ENCODE measurements around the gene NRG3.
"Not testable (repeated sequence)": the region's sequence is repeated elsewhere in the genome, so short reads cannot be mapped to it uniquely, and the experiment has no call there.

NRG3 gene

DNA sequence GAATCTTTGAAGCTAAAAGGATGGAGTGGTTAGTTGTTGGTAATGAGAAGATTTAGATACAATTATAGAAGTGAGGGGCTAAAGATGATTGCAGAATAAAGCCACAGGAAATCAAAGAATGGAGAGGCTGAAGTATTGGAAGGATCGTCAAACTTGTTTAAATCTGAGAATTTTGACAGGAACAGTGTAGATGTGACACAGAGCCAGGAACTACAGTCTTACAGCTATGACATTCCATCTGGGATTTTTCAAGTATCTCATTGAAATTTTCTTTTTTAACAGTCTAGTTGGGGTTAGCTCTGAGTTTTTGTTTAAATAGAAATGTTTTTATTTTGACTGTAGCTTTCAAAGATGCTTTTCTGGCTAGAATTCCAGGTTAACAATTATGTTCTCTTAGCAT lies 181.4 kb downstream of the NRG3 start:
- no peak for DNase-seq (ENCODE audit: low read depth, low spot score)
- H3K4me3 ChIP-seq (ENCODE audit: low read length) = no peak overlapping the region

DNA sequence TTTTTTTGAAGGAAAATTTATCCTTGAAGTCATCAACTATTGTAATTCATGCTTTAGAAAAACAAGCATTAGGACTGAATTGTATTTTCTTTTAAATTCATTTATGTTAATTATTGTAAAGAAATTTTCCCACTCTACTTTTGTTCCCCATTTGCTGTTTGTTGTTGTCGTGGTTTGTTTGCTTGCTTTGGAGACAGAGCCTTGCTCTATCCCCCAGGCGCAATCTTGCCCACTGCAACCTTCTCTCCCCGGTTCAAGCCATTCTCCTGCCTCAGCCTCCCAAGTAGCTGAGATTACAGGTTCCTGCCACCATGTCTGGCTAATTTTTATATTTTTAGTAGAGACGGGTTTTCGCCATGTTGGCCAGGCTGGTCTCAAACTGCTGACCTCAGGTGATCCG lies 192.2 kb downstream of the NRG3 start:
- H3K4me3 ChIP-seq (ENCODE audit: low read length); DNase-seq (ENCODE audit: low read depth, low spot score): not testable (repeated sequence)

DNA sequence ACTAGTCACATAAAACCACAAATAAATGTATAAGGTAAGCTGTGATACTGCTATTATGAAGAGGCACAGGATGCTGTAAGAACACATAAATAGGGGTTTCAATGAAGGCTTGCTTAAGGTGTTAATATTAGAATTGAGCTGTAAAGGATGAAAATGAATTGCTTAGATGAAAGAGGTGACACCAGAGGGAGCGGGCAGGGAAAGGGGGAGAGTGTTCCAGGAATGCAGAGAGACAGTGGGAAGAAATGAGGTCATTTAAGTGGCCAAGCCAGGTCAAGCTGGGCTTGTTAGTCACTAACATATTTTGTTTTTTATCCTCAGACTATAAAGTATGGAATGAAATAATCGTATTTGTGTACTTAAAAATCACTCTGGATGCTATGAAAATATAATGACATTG lies 193.5 kb downstream of the NRG3 start:
- DNase-seq (ENCODE audit: low read depth, low spot score) = no peak
- H3K4me3 ChIP-seq (ENCODE audit: low read length) = no peak overlapping the region

DNA sequence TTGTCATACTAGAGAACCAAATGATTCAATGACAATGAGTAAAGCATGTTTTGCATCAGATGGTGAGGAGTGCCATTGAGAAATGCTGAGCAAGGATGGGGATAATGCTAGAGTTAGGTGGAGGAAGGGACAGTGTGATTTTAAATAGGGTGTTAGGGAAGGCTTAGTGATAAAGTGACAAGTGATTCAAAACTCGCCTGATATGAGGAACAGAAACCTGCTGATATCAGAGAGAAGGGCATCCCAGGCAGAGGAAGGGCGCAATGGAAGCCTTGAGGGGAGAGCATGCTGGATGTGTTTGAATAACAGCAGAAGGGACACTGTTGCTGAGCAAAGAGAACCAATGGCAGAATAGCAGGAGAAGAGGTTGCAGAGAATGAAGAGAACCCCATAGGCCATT lies 196.2 kb downstream of the NRG3 start:
- no peak for DNase-seq (ENCODE audit: low read depth, low spot score)
- no peak overlapping the region for H3K4me3 ChIP-seq (ENCODE audit: low read length)

DNA sequence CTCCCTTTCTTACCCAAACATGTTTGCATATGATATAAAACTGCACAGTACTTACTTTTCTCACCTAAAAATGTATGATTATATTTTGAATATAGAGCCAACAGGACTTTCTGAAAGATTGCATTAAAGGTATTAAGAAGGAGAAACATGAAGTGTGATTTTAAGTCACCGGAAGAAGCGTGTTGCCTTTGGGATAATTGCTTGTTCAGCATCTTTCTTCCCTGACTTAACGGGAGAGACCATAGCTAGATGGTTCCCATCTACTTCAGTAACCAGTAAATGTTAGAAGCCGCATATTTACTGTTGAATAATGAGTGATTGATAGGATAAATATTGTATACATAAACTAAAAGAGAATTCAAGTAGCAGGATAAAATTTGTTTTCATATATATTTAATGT lies 197.1 kb downstream of the NRG3 start:
- DNase-seq (ENCODE audit: low read depth, low spot score) = no peak
- H3K4me3 ChIP-seq (ENCODE audit: low read length) = no peak overlapping the region

DNA sequence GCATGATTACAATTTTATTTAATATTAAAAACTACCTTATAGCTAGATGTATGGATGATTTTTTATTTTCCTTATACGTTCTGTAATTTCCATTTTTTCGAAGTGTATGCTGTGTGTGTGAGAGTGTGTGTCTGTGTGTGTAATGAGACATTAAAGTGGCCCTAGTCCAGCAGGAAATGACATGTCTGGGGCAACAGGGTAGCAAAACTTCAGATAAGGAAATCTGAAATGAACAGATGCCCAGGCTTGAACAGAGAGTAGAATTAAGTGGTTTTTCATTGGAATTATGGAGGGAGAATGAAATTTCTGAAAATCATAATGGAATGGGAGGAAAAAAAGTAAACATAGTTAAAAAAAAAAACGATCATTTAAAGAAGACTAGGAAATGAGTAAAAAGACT lies 200.6 kb downstream of the NRG3 start:
- no peak for DNase-seq (ENCODE audit: low read depth, low spot score)
- H3K4me3 ChIP-seq (ENCODE audit: low read length) = no peak overlapping the region

DNA sequence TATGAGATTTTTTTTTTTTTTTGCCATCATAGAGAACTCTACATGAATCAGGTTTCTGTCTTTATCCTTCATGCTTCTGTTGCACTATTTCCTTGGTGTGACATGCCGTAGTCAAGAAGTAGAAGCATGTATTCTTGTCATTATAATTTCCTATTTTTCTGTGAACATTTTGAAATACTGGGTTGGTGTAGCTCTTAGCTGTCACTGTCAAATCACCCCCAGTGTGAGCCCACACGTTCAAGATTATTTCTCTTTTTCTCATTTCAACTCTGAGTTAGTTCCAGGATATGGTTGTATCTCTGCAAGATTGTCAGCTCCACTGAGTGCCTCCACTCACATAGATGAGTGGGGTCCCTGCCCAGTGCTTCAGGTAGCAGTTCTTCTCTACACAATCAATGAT lies 209.5 kb downstream of the NRG3 start:
- no peak overlapping the region for H3K4me3 ChIP-seq (ENCODE audit: low read length)
- no peak for DNase-seq (ENCODE audit: low read depth, low spot score)

DNA sequence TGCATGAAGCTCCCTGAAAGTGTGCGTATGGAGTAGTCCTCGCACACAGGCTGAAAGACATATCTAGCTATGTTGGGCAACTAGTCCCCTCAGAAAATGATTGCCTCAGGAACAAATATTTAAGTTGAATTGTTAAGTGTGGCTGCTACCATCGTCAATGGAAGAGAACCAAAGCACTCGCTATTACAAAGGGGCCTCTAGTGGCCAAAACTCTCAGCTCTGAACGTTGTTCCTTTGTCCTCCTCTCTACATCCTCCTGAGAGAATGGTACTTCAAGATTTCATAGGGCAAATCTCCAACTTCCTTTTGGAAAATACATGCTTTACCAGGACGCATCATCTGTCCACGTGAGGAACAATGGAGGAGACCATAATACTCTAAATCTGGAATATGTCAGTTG lies 209.9 kb downstream of the NRG3 start:
- no peak overlapping the region for H3K4me3 ChIP-seq (ENCODE audit: low read length)
- no peak for DNase-seq (ENCODE audit: low read depth, low spot score)

DNA sequence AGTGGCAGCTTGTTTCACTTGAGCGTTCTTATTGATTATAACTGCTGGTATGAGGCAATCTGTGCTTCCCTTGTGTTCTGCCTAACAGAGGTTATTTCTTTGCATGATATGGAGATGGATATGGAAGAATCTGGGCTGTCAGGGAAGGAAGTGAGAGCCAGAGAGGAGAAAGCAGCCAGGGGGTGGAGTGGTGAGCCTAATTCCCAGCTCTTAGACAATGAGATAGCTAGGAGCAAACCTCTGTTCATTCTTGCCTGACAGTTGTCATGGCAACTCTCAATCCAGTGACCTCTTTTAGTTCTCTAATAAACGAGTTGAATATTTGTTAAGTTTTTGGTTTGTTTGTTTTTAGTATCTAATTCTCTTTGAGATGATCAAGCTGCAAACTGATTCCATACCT lies 214.3 kb downstream of the NRG3 start:
- DNase-seq (ENCODE audit: low read depth, low spot score) = no peak
- no peak overlapping the region for H3K4me3 ChIP-seq (ENCODE audit: low read length)

DNA sequence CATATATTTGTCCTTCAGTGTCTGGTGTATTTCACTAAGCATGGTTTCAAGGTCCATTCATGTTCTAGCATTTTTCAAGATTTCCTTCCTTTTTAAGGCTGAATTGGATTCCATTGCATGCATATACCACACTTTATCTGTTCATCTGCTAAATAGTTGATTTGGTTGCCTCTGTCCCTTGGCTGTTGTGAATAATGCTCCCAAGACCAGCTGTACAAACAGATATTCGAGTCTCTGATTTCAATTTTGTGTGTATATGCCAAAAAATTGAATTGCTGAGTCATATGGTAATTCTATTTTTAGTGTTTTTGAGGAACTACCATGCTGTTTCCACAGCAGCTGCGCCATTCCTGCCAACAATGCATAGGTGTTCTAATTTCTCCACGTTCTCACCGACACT lies 216.4 kb downstream of the NRG3 start:
- H3K4me3 ChIP-seq (ENCODE audit: low read length) = no peak overlapping the region
- DNase-seq (ENCODE audit: low read depth, low spot score) = no peak

DNA sequence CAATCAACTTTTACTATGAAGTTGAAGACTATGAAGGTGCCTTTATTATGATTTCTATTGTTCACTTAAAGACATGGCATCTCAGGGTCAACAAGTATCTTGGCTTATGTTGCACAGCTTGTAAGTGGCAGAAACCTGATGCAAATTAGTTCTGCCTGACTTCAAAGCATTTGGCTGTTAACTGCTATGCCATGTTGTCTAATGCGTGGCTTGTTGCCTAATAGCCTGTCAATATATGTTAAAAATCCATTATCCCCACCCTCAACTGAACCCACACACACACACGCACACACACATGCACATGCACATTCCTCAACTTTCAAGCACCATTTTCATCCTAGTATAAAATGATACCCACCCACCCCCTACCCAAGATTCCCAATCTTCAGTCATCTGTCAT lies 217.1 kb downstream of the NRG3 start:
- DNase-seq (ENCODE audit: low read depth, low spot score) = no peak
- H3K4me3 ChIP-seq (ENCODE audit: low read length) = no peak overlapping the region

DNA sequence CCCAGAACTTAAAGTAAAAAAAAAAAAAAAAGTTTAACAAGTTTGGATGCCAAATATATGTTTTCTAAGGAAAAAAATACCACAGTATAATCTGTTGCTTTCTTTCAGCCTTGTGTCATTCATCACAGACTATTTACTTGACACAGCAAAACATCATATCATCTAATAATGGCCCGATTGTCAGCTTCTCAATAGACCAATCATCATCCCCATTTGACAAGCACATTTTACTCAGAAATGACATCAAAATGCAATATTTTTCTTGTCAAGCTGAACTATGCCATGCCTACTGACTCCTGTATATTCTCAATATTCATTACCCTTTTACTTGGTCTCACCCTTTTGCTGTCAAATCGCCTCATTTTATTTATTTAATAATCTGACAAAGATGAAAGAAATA lies 249.7 kb downstream of the NRG3 start:
- DNase-seq (ENCODE audit: low read depth, low spot score) = no peak
- H3K4me3 ChIP-seq (ENCODE audit: low read length) = no peak overlapping the region

DNA sequence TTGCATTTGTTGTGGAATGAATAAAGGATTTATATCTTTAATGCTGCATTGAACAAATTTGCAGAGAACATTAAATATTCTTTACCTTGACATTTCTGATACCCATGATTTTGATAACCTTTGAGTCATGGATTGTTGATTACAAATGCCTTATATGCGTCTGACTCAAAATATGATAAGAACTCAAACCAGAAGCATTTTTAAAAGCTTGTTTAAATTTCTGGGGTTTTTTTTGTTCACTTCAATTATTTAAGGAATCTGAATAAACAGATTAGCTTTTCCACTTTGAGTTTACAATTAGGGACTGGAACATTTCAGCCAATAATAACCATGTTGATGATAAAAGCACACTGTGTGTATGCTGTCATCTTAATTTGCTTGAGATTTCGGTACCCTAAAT lies 253.5 kb downstream of the NRG3 start:
- H3K4me3 ChIP-seq (ENCODE audit: low read length) = no peak overlapping the region
- no peak for DNase-seq (ENCODE audit: low read depth, low spot score)

DNA sequence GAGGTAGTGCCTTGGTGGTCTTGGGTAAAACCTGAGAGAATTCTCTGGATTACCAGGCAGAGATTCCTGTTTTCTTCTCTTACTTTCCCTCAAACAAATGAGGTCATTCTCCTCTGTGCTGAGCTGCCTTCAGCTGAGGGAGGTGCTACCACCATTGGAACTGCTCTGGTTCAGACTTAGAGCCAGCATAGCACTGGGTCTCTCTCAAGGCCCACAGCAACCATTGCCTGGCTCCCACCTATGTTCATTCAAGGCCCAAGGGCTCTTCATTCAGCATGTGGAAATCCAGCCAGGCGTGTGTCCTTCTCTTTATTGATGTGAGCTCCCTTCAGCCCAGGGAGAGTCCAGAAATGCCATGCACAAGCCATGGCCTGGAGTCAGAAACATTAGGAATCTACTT lies 261.1 kb downstream of the NRG3 start:
- H3K4me3 ChIP-seq (ENCODE audit: low read length) = no peak overlapping the region
- DNase-seq (ENCODE audit: low read depth, low spot score) = no peak

DNA sequence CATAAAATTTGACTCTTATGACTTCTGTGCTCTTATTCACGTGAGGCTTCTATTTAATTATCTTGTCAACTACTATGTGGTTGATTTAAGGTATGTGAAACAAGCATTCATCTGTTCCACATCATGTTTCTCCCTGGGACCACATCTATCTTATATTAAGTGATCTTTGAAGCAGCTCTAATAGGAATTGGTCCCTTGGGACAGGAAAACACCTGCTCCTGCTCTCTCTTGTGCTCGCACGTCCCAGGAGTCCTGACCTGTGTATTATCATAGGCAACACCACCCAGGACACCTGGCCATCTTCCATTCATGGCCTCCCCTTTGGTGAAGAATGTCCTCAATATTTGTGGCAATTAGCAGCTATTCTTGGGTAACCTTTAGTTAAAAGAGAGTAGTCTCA lies 269.2 kb downstream of the NRG3 start:
- no peak for DNase-seq (ENCODE audit: low read depth, low spot score)
- H3K4me3 ChIP-seq (ENCODE audit: low read length) = no peak overlapping the region

DNA sequence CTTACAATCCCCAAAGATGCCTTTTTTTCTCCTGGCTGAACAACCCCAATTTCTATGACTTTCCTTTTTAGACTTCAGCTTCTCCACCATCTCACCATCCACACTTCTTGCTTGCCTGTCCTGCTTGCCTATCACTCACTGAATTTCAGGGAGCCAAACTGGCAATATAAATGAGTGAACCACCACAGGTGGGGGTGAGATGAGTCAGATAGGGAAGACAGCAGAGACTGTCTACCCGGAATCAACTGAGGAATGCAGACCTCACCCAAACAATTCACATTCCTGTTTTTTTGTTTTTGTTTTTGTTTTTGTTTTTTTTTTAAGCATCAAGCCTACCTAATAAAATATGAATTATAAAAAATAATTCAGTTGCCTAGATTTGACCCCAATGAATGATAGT lies 273.8 kb downstream of the NRG3 start:
- no peak overlapping the region for H3K4me3 ChIP-seq (ENCODE audit: low read length)
- no peak for DNase-seq (ENCODE audit: low read depth, low spot score)

DNA sequence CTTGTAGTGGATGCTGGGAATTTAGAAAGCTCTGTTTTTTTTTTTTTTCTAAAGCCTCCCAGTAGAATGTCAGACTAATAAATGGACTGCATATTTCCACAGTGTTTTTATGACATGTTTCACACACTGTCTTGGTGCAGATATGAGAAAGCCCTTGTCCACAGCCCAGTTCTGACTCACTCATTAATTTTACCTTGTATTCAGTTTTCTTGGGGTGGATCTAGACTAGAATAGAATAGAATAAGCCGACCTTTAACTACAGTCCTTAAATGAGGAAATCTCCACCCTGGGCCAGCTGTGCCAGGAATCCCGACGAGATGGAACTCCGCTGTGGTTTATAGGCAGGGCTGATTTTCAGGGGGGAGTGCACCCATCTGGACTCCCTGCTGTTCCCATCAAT lies 274.7 kb downstream of the NRG3 start:
- H3K4me3 ChIP-seq (ENCODE audit: low read length) = no peak overlapping the region
- DNase-seq (ENCODE audit: low read depth, low spot score) = no peak

DNA sequence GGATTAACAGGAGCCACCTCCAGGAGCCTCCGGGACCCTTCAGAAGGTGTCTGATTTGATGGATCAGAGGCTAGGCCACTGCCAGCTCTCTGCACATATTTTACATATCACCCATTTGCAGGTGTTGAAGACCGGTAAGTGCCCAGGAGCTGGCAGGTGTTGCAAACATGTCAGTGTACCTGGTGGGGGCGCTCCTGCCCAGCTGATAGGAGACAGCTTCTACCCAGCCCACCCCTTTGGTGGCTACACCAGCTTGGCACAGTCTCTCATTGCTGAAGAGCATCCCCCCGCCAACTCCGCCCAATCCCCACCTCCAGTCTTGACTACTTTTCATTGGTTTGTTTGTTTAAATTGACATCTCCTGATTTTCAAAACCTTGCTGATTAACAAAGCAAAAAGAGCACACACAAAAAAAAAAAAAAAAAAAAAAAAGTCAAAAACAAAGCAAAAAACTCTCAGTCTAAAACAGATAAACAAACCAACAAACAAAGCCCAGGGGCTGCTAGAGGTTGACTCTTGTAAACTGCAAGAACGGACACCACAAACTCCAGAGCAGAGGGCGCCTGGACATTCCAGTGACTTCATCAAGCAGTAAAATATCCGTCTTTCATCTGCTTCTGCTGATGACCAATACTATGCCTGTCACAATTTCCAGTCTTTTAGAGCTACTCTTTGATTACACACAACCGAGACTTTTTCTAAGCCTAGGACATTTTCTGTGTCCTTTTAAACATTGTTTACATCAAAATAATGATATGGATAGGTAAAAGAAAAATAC lies 275.3 kb downstream of the NRG3 start:
- H3K4me3 ChIP-seq (ENCODE audit: low read length) = no peak overlapping the region
- peak; percentile 18 for DNase-seq (ENCODE audit: low read depth, low spot score)

DNA sequence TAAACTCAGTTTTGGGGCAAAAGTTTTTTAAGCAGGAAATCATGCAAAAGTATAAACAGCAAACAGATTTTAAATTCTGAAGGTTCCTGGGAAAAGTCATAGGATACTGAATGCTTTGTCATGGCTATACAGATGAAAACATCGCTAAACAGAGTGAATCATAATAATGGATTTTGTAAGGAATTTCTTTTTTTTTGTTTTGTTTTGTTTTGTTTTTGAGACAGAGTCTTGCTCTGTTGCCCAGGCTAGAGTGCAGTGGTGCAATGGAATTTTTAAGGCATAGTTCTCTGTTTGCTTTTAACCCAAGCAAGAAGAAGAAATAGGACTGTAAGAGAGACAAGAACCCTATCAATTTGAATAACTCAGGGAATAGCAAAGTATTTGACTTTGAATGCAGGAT lies 285.3 kb downstream of the NRG3 start:
- no peak for DNase-seq (ENCODE audit: low read depth, low spot score)
- no peak overlapping the region for H3K4me3 ChIP-seq (ENCODE audit: low read length)

DNA sequence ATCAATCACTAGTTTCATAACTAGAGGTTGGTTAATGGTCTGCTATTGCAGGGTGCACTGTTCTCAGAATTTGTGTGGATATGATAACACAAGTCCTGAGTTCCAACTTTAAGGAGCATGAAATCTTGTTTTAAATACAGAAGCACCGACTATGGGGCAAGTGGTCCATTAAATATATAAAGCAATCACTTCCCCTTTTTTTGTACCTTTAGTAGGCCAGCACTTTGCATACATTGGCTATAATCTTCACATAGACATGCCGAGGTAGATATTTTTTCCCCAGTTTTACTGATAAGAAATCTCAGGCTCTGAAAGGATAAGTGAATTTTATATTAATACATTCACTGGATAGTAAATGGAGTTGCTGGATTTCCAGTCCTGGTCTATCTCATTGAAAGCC lies 286.3 kb downstream of the NRG3 start:
- H3K4me3 ChIP-seq (ENCODE audit: low read length) = no peak overlapping the region
- DNase-seq (ENCODE audit: low read depth, low spot score) = no peak

DNA sequence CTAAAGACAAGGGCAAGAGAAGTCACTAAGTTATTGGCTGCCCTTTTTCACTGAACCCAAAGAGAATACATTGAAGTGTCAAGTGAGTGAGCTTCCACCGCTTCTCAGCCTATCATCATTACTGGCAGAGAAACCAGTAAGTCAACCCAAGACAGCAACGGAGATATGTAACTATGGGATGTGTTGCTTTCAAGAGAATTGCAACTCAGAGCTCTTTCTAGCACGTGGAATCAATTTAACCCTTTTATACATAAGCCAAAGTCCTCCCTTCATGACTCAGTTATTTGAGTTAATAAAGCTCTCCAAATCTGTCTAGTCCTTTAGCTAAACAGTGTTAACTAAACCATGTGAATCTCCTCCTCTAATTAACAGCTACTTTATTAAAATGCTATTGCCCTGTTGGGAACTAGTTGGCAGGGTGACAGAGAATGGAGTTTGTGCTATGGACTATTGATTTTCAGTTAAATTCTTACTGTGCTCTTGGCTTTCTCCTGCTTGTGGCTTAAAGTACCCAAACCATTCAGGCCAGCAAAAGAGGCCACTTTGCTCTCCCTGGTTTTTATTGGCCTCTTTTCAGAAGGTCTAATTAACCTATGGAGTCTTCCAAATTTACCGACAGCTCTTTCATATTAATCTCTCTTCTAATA lies 287.7 kb downstream of the NRG3 start:
- no peak overlapping the region for H3K4me3 ChIP-seq (ENCODE audit: low read length)
- no peak for DNase-seq (ENCODE audit: low read depth, low spot score)
